HepG2 (cell line): ENCODE measurements around the gene ADPGK. TPM values are rescaled to one million over a fixed set of nuclear protein-coding genes. Genes with fewer than 3 reads are reported as not detected.
"Not testable (repeated sequence)": the region's sequence is repeated elsewhere in the genome, so short reads cannot be mapped to it uniquely, and the experiment has no call there.

Experiments used
- ATAC-seq: fragments of 200-7000 bp; cut with Tn5 transposase; 3 replicates; pipeline ENCODE4 v1.9.1; 2020; ENCODE audit warnings: mild to moderate bottlenecking, moderate library complexity
- BruUV-seq: library from RNA; stranded (reverse); fragments of 400-500 nt; replicated peaks from 2 replicates; lab custom pipeline; 2021; lab: Mats Ljungman, UMichigan
- CTCF ChIA-PET: fragments of 300-600 bp; formaldehyde crosslinking; extraction: SDS; loops from one replicate; lab custom pipeline; 2021; ENCODE audit warnings: low total read pairs, inconsistent platforms, low intra/inter-chr PET ratio; lab: Yijun Ruan, JAX
- POLR2A ChIA-PET: fragments of 350-600 bp; sonication (Branson Sonifier 250); formaldehyde crosslinking; loops from one replicate; lab custom pipeline; 2020; ENCODE audit warnings: antibody characterized with exemption, inconsistent platforms; lab: Yijun Ruan, JAX
- DNase-seq: peaks from one replicate; pipeline ENCODE4 v3.0.0-alpha.2; 2015; ENCODE audit warnings: low spot score
- FAIRE-seq: peaks from 3 replicates; lab custom pipeline; 2011; peaks lifted over from hg19 to GRCh38; lab: Jason Lieb, UNC
- H2AFZ ChIP-seq: one replicate; pipeline ENCODE4 v1.6.1; 2011; ENCODE audit warnings: low read length, inconsistent platforms
- H3K27ac ChIP-seq: fragments of 300-600 bp; 3 replicates; pipeline ENCODE4 v1.8.0; 2011; ENCODE audit warnings: mixed run types, mild to moderate bottlenecking, mixed read lengths, low read length, inconsistent platforms; ENCODE audit not compliant: insufficient read depth; ENCODE audit errors: extremely low read length
- H3K27me3 ChIP-seq, 2 experiments: fragments of 200-600 bp in 1 of 2; 2 replicates in 1 of 2; 3 replicates in 1 of 2; pipeline versions ENCODE4 v1.6.0 to v1.8.0; 2011; ENCODE audit warnings: low read length in 2 of 2, mild to moderate bottlenecking in 2 of 2, moderate library complexity in 2 of 2, inconsistent platforms in 1 of 2; ENCODE audit not compliant: insufficient read depth in 2 of 2, control insufficient read depth in 1 of 2
- H3K36me3 ChIP-seq, 2 experiments: fragments of 200-600 bp in 1 of 2; replicated peaks in 1 of 2; 2 replicates in 1 of 2; 3 replicates in 1 of 2; pipeline versions ENCODE4 v1.5.1 to v1.8.0; 2011; ENCODE audit warnings: low read length in 2 of 2, inconsistent platforms in 1 of 2; ENCODE audit not compliant: insufficient read depth in 2 of 2, control insufficient read depth in 1 of 2
- H3K4me1 ChIP-seq: 2 replicates; pipeline ENCODE4 v1.5.1; 2012; ENCODE audit warnings: low read length, inconsistent platforms; ENCODE audit not compliant: insufficient read depth
- H3K4me2 ChIP-seq: 2 replicates; pipeline ENCODE4 v1.6.0; 2011; ENCODE audit warnings: low read depth, low read length, inconsistent platforms
- H3K4me3 ChIP-seq, 3 experiments: fragments of 200-600 bp in 1 of 3; sonication (generic), shearing (Covaris generic) in 1 of 3; replicated peaks in 1 of 3; 2 replicates each; pipeline ENCODE4 v1.5.1; 2011 to 2016; ENCODE audit warnings: low read length in 3 of 3, inconsistent platforms in 2 of 3, low read depth in 2 of 3, mild to moderate bottlenecking in 2 of 3, control low read depth in 1 of 3, mixed read lengths in 1 of 3; ENCODE audit not compliant: insufficient read depth in 1 of 3
- H3K79me2 ChIP-seq: one replicate; pipeline ENCODE4 v1.6.1; 2011; ENCODE audit warnings: low read length, inconsistent platforms; ENCODE audit not compliant: insufficient read depth
- H3K9ac ChIP-seq: 2 replicates; pipeline ENCODE4 v1.6.0; 2011; ENCODE audit warnings: mild to moderate bottlenecking, low read depth, low read length, inconsistent platforms; ENCODE audit not compliant: insufficient read depth
- H3K9me3 ChIP-seq: 2 replicates; pipeline ENCODE4 v1.5.1; 2012; ENCODE audit warnings: mild to moderate bottlenecking, low read length
- H4K20me1 ChIP-seq: 2 replicates; pipeline ENCODE4 v1.6.0; 2011; ENCODE audit warnings: inconsistent platforms, mild to moderate bottlenecking, low read length, moderate library complexity; ENCODE audit not compliant: insufficient read depth
- CBX5 ChIP-seq: sonication (generic); formaldehyde crosslinking; IDR thresholded peaks from 2 replicates; pipeline ENCODE4 v1.4.0; 2020; ENCODE audit warnings: missing genetic modification reagents, borderline replicate concordance
- FOXA1 ChIP-seq, 2 experiments: fragments of 450-650 bp in 1 of 2; sonication (generic) in 1 of 2; formaldehyde crosslinking in 1 of 2; IDR thresholded peaks; 2 replicates each; pipeline versions ENCODE4 v1.4.0 to v1.6.1; 2016 to 2020; ENCODE audit warnings: missing genetic modification reagents in 1 of 2
- FOXA3 ChIP-seq: IDR thresholded peaks from 2 replicates; pipeline ENCODE4 v1.6.1; 2016; ENCODE audit warnings: missing genetic modification reagents, missing compliant biosample characterization
- HNF4A ChIP-seq: sonication (generic); formaldehyde crosslinking; IDR thresholded peaks from 2 replicates; pipeline ENCODE4 v1.4.0; 2020; ENCODE audit warnings: missing genetic modification reagents
- MAX ChIP-seq: IDR thresholded peaks from 2 replicates; pipeline ENCODE4 v1.6.1; 2012; ENCODE audit warnings: inconsistent platforms
- PBX3 ChIP-seq: sonication (generic); formaldehyde crosslinking; IDR thresholded peaks from 2 replicates; pipeline ENCODE4 v1.8.1; 2023; ENCODE audit warnings: missing genetic modification reagents, inconsistent platforms, borderline replicate concordance
- RARA ChIP-seq: IDR thresholded peaks from 2 replicates; pipeline ENCODE4 v1.6.1; 2016; ENCODE audit warnings: missing genetic modification reagents, missing compliant biosample characterization
- SOX5 ChIP-seq: IDR thresholded peaks from 2 replicates; pipeline ENCODE4 v1.6.1; 2016; ENCODE audit warnings: borderline replicate concordance
- SOX6 ChIP-seq, 2 experiments: fragments of 450-650 bp in 1 of 2; sonication (generic) in 1 of 2; formaldehyde crosslinking in 1 of 2; IDR thresholded peaks; 2 replicates each; pipeline versions ENCODE4 v1.4.0 to v1.6.1; 2017 to 2020; ENCODE audit warnings: antibody characterized with exemption in 1 of 2, mild to moderate bottlenecking in 1 of 2, missing genetic modification reagents in 1 of 2
- SRF ChIP-seq: IDR thresholded peaks from 2 replicates; pipeline ENCODE4 v1.6.1; 2011; ENCODE audit warnings: mild to moderate bottlenecking, low read depth, low read length, moderate library complexity
- TMF1 ChIP-seq: sonication (generic); formaldehyde crosslinking; IDR thresholded peaks from 2 replicates; pipeline ENCODE4 v1.8.1; 2022; ENCODE audit warnings: low read depth, missing genetic modification reagents
- ZBTB1 ChIP-seq: sonication (generic); formaldehyde crosslinking; IDR thresholded peaks from 2 replicates; pipeline ENCODE4 v1.4.0; 2020; ENCODE audit warnings: missing genetic modification reagents, borderline replicate concordance
- ZBTB21 ChIP-seq: sonication (generic); formaldehyde crosslinking; IDR thresholded peaks from 2 replicates; pipeline ENCODE4 v1.4.0; 2020; ENCODE audit warnings: missing genetic modification reagents
- ZMYM2 ChIP-seq: sonication (generic); formaldehyde crosslinking; IDR thresholded peaks from 2 replicates; pipeline ENCODE4 v1.8.0; 2022; ENCODE audit warnings: mild to moderate bottlenecking, missing genetic modification reagents
- ZNF20 ChIP-seq: sonication (generic); formaldehyde crosslinking; IDR thresholded peaks from 2 replicates; pipeline ENCODE4 v1.4.0; 2020; ENCODE audit warnings: mild to moderate bottlenecking, moderate library complexity, missing genetic modification reagents
- ZNF597 ChIP-seq: sonication (generic); formaldehyde crosslinking; IDR thresholded peaks from 2 replicates; pipeline ENCODE4 v1.5.0; 2020; ENCODE audit warnings: missing genetic modification reagents
- ZNF7 ChIP-seq: IDR thresholded peaks from 2 replicates; pipeline ENCODE4 v1.6.1; 2016; ENCODE audit warnings: missing biosample characterization, missing genetic modification reagents
- WGBS: methylation state at CpG from one replicate; pipeline ENCODE4 v1.1.6; 2017; ENCODE audit warnings: low lambda C conversion rate; 5-methylcytosine and 5-hydroxymethylcytosine counted together
- in situ Hi-C: cut with HindIII; loops from 2 replicates; pipeline ENCODE4 v1.10.0; 2017; ENCODE audit warnings: low pct_unique_long_range_greater_than_20kb; ENCODE audit not compliant: extremely low pct_ligation_motif_present
- intact Hi-C: fragments of 100-400 bp; cut with micrococcal nuclease; formaldehyde crosslinking; loops from one replicate; pipeline ENCODE4 v1.10.0; 2022; ENCODE audit not compliant: unreplicated experiment
- polyA plus RNA-seq, 8 experiments: library from polyadenylated mRNA; depleted of rRNA in 3 of 8; stranded (reverse) in 7 of 8; unstranded in 1 of 8; fragments of >200 nt; fragmentation: Illumina TruSeq in 4 of 8; extraction: Trizol in 4 of 8; gene quantifications; 2 replicates each; pipeline versions ENCODE4 v1.2.1 to v1.2.3, GENCODE V29; 2011 to 2016; ENCODE audit warnings: low read depth in 4 of 8, missing spikeins in 1 of 8, mixed read lengths in 1 of 8; ENCODE audit not compliant: insufficient read depth in 1 of 8
- total RNA-seq, 5 experiments: library from RNA; depleted of rRNA; stranded (reverse); fragments of >200 nt; fragmentation: Illumina TruSeq; extraction: Trizol; gene quantifications; 2 replicates each; pipeline ENCODE4 v1.2.3, GENCODE V29; 2016; ENCODE audit warnings: low read depth in 1 of 5

The ADPGK gene
- total and polyA plus RNA-seq, 2 of the 13 experiments (the other 11 are each of a cell fraction or from before 2014, with no cell fraction given) = 61.6 to 67.5 TPM

GRCh38 chr15:72728249-72728648 is 55.3 kb downstream of the ADPGK start:
- DNase-seq, H3K9ac ChIP-seq, H3K4me2 ChIP-seq, H3K4me3 ChIP-seq, H3K9me3 ChIP-seq, H4K20me1 ChIP-seq, intact Hi-C loops, POLR2A ChIA-PET, FAIRE-seq, CTCF ChIA-PET, H3K79me2 ChIP-seq, ATAC-seq, H3K27ac ChIP-seq, H3K27me3 ChIP-seq, BruUV-seq, H2AFZ ChIP-seq, in situ Hi-C loops: not testable (repeated sequence)
- Histone ChIP-seq H3K4me1 (peaks cover 19% of the 10 kb centered on the region), H3K36me3 (peaks cover 2 to 15% of the 10 kb centered on the region in 2 experiments; a peak in 4 of 5 replicates)
- 100% methylated on average over 1 of the region's 1 CpG for WGBS

GRCh38 chr15:72727154-72727553 is 56.4 kb downstream of the ADPGK start:
- peaks cover 2 to 10% of the 10 kb centered on the region in 2 experiments; a peak in 4 of 5 replicates for H3K36me3 ChIP-seq
- DNase-seq (peak; percentile 57), ATAC-seq (peak; percentile 83), FAIRE-seq (peak; percentile 60)
- intact Hi-C loops = no loop called here
- in situ Hi-C loops = no loop called here
- BruUV-seq = no TSS peak
- H3K9ac ChIP-seq = no peak overlapping the region
- H3K4me3 ChIP-seq = no peak overlapping the region
- no peaks in the 10 kb centered on the region for H4K20me1 ChIP-seq
- no peaks in the 10 kb centered on the region for H3K9me3 ChIP-seq
- no peaks in the 10 kb centered on the region for H3K27me3 ChIP-seq
- H3K27ac ChIP-seq = peak overlapping the region; percentile 47
- peaks cover 19% of the 10 kb centered on the region for H3K4me1 ChIP-seq
- ChIA-PET POLR2A (no interaction called here), CTCF (no interaction called here)
- no peak overlapping the region for H3K4me2 ChIP-seq
- H3K79me2 ChIP-seq = no peaks in the 10 kb centered on the region
- H2AFZ ChIP-seq = no peak overlapping the region
- no peak for TF ChIP-seq SRF
- no peak for TF ChIP-seq ZNF20 (CRISPR knock-in tag)
- TF ChIP-seq SOX5 (CRISPR knock-in tag) = peak; percentile 46; the same call in 1 of the 2 replicates
- TF ChIP-seq ZMYM2 (CRISPR knock-in tag) = no peak
- TF ChIP-seq FOXA3 (CRISPR knock-in tag) = peak; percentile 58
- 0 out of 2 replicates have a peak, but pooled peaks have one; percentile 19 for TF ChIP-seq RARA (CRISPR knock-in tag)
- TF ChIP-seq MAX = no peak
- TF ChIP-seq CBX5 (CRISPR knock-in tag) = no peak
- TF ChIP-seq TMF1 = no peak
- no peak for TF ChIP-seq ZNF597 (CRISPR knock-in tag)
- no peak for TF ChIP-seq SOX6 (IDR thresholded peaks at IDR 0.05)
- peak; percentile 50; the same call in 1 of the 2 replicates for TF ChIP-seq SOX6 (CRISPR knock-in tag; IDR thresholded peaks at IDR 0.05)
- TF ChIP-seq FOXA1 (IDR thresholded peaks at IDR 0.05) = no peak
- TF ChIP-seq FOXA1 (CRISPR knock-in tag; IDR thresholded peaks at IDR 0.05) = peak; percentile 58
- no peak for TF ChIP-seq ZBTB21 (CRISPR knock-in tag)
- no peak for TF ChIP-seq ZBTB1 (CRISPR knock-in tag)
- TF ChIP-seq PBX3 (CRISPR knock-in tag) = no peak
- TF ChIP-seq ZNF7 (CRISPR knock-in tag) = peak; percentile 66; the same call in 1 of the 2 replicates
- TF ChIP-seq HNF4A (CRISPR knock-in tag) = peak; percentile 45
